ENCODE data around the gene MYLK.
A peak's percentile ranks its signal among the peaks of the same experiment; 100 is the strongest.

MYLK gene

GRCh38 chr3:123633530-123633929 lies 250.6 kb downstream of the MYLK start:
- H3K4me3 ChIP-seq (ENCODE audit: control insufficient read depth, low read depth, low read length), result no peak overlapping the region
- no peak for TF ChIP-seq CTCF (conservative IDR thresholded peaks at IDR 0.05; ENCODE audit: control insufficient read depth, insufficient read depth, low read depth, low read length)
- peak; percentile 76 for DNase-seq (ENCODE audit: low read depth)

GRCh38 chr3:123632161-123632655 lies 251.9 kb downstream of the MYLK start:
- no peak for DNase-seq (ENCODE audit: low read depth)
- no peak for TF ChIP-seq CTCF (conservative IDR thresholded peaks at IDR 0.05; ENCODE audit: control insufficient read depth, insufficient read depth, low read depth, low read length)
- H3K4me3 ChIP-seq (ENCODE audit: control insufficient read depth, low read depth, low read length), result no peak overlapping the region

- TF ChIP-seq CTCF (conservative IDR thresholded peaks at IDR 0.05; ENCODE audit: control insufficient read depth, insufficient read depth, low read depth, low read length), result no peak
- DNase-seq (ENCODE audit: low read depth), result no peak
- H3K4me3 ChIP-seq (ENCODE audit: control insufficient read depth, low read depth, low read length), result no peak overlapping the region
These were observed 254.4 kb downstream of the MYLK start for GRCh38 chr3:123629747-123630047.

GRCh38 chr3:123628996-123629746 lies 255.0 kb downstream of the MYLK start:
- no peak for DNase-seq (ENCODE audit: low read depth)
- TF ChIP-seq CTCF (conservative IDR thresholded peaks at IDR 0.05; ENCODE audit: control insufficient read depth, insufficient read depth, low read depth, low read length), result no peak
- H3K4me3 ChIP-seq (ENCODE audit: control insufficient read depth, low read depth, low read length), result no peak overlapping the region

GRCh38 chr3:123627673-123628670 lies 256.2 kb downstream of the MYLK start:
- DNase-seq (ENCODE audit: low read depth), result no peak
- no peak overlapping the region for H3K4me3 ChIP-seq (ENCODE audit: control insufficient read depth, low read depth, low read length)
- no peak for TF ChIP-seq CTCF (conservative IDR thresholded peaks at IDR 0.05; ENCODE audit: control insufficient read depth, insufficient read depth, low read depth, low read length)

- no peak for DNase-seq (ENCODE audit: low read depth)
- no peak overlapping the region for H3K4me3 ChIP-seq (ENCODE audit: control insufficient read depth, low read depth, low read length)
- TF ChIP-seq CTCF (conservative IDR thresholded peaks at IDR 0.05; ENCODE audit: control insufficient read depth, insufficient read depth, low read depth, low read length), result no peak
These were observed 257.3 kb downstream of the MYLK start for GRCh38 chr3:123626881-123627280.

Measured in fibroblast of mammary gland (primary cell).